NCI-H128 (cell line): ENCODE measurements around the gene TMEM144.
"Not testable (repeated sequence)": the region's sequence is repeated elsewhere in the genome, so short reads cannot be mapped to it uniquely, and the experiment has no call there.

Experiments
- DNase-seq: peaks from one replicate; lab custom pipeline; 2025; ENCODE audit not compliant: unreplicated experiment; lab: John Stamatoyannopoulos, UW

Gene TMEM144

GRCh38 chr4:158190718-158191117 is 19.6 kb upstream of the TMEM144 start:
- DNase-seq, result no peak

GRCh38 chr4:158192439-158193158 is 17.7 kb upstream of the TMEM144 start:
- no peak for DNase-seq

- no peak for DNase-seq
Measured at GRCh38 chr4:158193171-158193749, 17.0 kb upstream of the TMEM144 start.

- no peak for DNase-seq
Measured at GRCh38 chr4:158195297-158195696, 15.0 kb upstream of the TMEM144 start.

GRCh38 chr4:158197194-158197776 is 13.0 kb upstream of the TMEM144 start:
- no peak for DNase-seq

GRCh38 chr4:158200214-158200613 is 10.1 kb upstream of the TMEM144 start:
- DNase-seq, result no peak

- no peak for DNase-seq
Measured at GRCh38 chr4:158201322-158201721, 9.0 kb upstream of the TMEM144 start.

GRCh38 chr4:158201876-158202275 is 8.4 kb upstream of the TMEM144 start:
- DNase-seq, result no peak

GRCh38 chr4:158202481-158202880 is 7.8 kb upstream of the TMEM144 start:
- no peak for DNase-seq

GRCh38 chr4:158203436-158203835 is 6.8 kb upstream of the TMEM144 start:
- no peak for DNase-seq

GRCh38 chr4:158203929-158204328 is 6.4 kb upstream of the TMEM144 start:
- DNase-seq, result no peak

- DNase-seq, result no peak
Measured at GRCh38 chr4:158208963-158209640, 1.2 kb upstream of the TMEM144 start.

- DNase-seq, result no peak
Measured at GRCh38 chr4:158211222-158211621, 936 bp downstream of the TMEM144 start.

- no peak for DNase-seq
Measured at GRCh38 chr4:158213466-158213865, 3.2 kb downstream of the TMEM144 start.

GRCh38 chr4:158214856-158215255 is 4.6 kb downstream of the TMEM144 start:
- DNase-seq, result no peak

- no peak for DNase-seq
Measured at GRCh38 chr4:158217763-158218162, 7.5 kb downstream of the TMEM144 start.

- DNase-seq, result no peak
Measured at GRCh38 chr4:158219623-158220022, 9.3 kb downstream of the TMEM144 start.

- not testable (repeated sequence) for DNase-seq
Measured at GRCh38 chr4:158224318-158224717, 14.0 kb downstream of the TMEM144 start.

GRCh38 chr4:158224999-158225398 is 14.7 kb downstream of the TMEM144 start:
- not testable (repeated sequence) for DNase-seq

GRCh38 chr4:158227880-158228279 is 17.6 kb downstream of the TMEM144 start:
- DNase-seq, result not testable (repeated sequence)

- not testable (repeated sequence) for DNase-seq
Measured at GRCh38 chr4:158228399-158228798, 18.1 kb downstream of the TMEM144 start.

GRCh38 chr4:158229768-158230167 is 19.5 kb downstream of the TMEM144 start:
- no peak for DNase-seq
